ENCODE results near the gene SLC25A51. TPM values are rescaled to one million over a fixed set of nuclear protein-coding genes. Genes with fewer than 3 reads are reported as not detected.
"Not testable (repeated sequence)": the region's sequence is repeated elsewhere in the genome, so short reads cannot be mapped to it uniquely, and the experiment has no call there.

SLC25A51 gene
- total and polyA plus RNA-seq, 2 experiments from 2014 or later, result 5.3 to 22.0 TPM

GRCh38 chr9:37891042-37891441 is 12.9 kb downstream of the SLC25A51 start:
- not testable (repeated sequence) for H3K4me3 Mint-ChIP-seq; H3K36me3 ChIP-seq (ENCODE audit: insufficient read depth); H3K79me2 ChIP-seq (replicated peaks; ENCODE audit: insufficient read depth); H4K20me1 ChIP-seq (replicated peaks; ENCODE audit: insufficient read depth); H3K27me3 Mint-ChIP-seq (ENCODE audit: insufficient read depth, low read depth, poor library complexity); ATAC-seq; H3K9me3 Mint-ChIP-seq; H3K4me2 ChIP-seq; H3K9me2 ChIP-seq (ENCODE audit: insufficient read depth); H3K27me3 ChIP-seq (ENCODE audit: insufficient read depth); H3K4me1 ChIP-seq (ENCODE audit: insufficient read depth); H3K4me1 Mint-ChIP-seq; H3K27ac Mint-ChIP-seq; H3K4me3 ChIP-seq; H3K27ac ChIP-seq (ENCODE audit: low read depth); DNase-seq (ENCODE audit: low spot score); H2AFZ ChIP-seq; H3F3A ChIP-seq (replicated peaks; ENCODE audit: low read depth)
- peaks cover 51% of the 10 kb centered on the region for H3K36me3 Mint-ChIP-seq (ENCODE audit: low read depth)

DNA sequence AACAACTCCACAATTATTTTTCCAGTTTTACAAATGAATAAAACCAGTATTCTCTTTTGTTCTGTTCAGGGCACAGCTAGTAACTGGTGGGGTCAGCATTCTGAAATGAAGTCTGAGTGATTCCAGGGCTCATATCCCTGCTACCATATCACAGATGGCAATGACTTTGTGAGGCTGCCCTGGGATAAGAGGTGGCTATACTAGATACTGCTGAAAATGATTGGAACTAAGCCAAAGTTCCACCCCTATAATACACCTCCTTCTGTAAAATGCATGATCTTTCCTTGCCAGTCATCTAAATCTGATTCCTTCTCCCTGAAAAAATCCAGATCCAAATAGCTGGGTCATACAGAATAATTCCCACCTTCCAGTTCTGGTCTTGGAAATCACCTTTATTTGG is 14.4 kb downstream of the SLC25A51 start:
- Mint-ChIP-seq H3K4me1 (no peaks in the 10 kb centered on the region), H3K9me3 (no peaks in the 10 kb centered on the region), H3K4me3 (no peak overlapping the region), H3K27ac (no peak overlapping the region), H3K36me3 (ENCODE audit: low read depth) (peaks cover 41% of the 10 kb centered on the region), H3K27me3 (ENCODE audit: insufficient read depth, low read depth, poor library complexity) (no peaks in the 10 kb centered on the region)
- ATAC-seq (no peak), DNase-seq (ENCODE audit: low spot score) (no peak)
- Histone ChIP-seq H3K79me2 (replicated peaks; ENCODE audit: insufficient read depth) (no peaks in the 10 kb centered on the region), H3K4me3 (no peak overlapping the region), H3K4me2 (no peak overlapping the region), H3K9me2 (ENCODE audit: insufficient read depth) (no peaks in the 10 kb centered on the region), H4K20me1 (replicated peaks; ENCODE audit: insufficient read depth) (no peaks in the 10 kb centered on the region), H3K4me1 (ENCODE audit: insufficient read depth) (no peaks in the 10 kb centered on the region), H2AFZ (no peak overlapping the region), H3K36me3 (ENCODE audit: insufficient read depth) (peaks cover 4% of the 10 kb centered on the region; the same call in 1 of the 2 replicates), H3K27me3 (ENCODE audit: insufficient read depth) (no peaks in the 10 kb centered on the region), H3F3A (replicated peaks; ENCODE audit: low read depth) (no peaks in the 10 kb centered on the region), H3K27ac (ENCODE audit: low read depth) (no peak overlapping the region)
- TF ChIP-seq NANOG (IDR thresholded peaks at IDR 0.05; ENCODE audit: borderline replicate concordance), result no peak
- TF ChIP-seq JUNB (IDR thresholded peaks at IDR 0.05; ENCODE audit: unreplicated experiment), result no peak
- no peak for TF ChIP-seq ZNF331 (CRISPR knock-in tag; IDR thresholded peaks at IDR 0.05; ENCODE audit: low read depth)
- no peak for TF ChIP-seq ETS1 (IDR thresholded peaks at IDR 0.05)
- TF ChIP-seq CTCF (conservative IDR thresholded peaks at IDR 0.05; ENCODE audit: low read depth in 2 of 2), result no peak
- no peak for TF ChIP-seq STAT1 (IDR thresholded peaks at IDR 0.05; ENCODE audit: unreplicated experiment)
- TF ChIP-seq, protein P1, sequence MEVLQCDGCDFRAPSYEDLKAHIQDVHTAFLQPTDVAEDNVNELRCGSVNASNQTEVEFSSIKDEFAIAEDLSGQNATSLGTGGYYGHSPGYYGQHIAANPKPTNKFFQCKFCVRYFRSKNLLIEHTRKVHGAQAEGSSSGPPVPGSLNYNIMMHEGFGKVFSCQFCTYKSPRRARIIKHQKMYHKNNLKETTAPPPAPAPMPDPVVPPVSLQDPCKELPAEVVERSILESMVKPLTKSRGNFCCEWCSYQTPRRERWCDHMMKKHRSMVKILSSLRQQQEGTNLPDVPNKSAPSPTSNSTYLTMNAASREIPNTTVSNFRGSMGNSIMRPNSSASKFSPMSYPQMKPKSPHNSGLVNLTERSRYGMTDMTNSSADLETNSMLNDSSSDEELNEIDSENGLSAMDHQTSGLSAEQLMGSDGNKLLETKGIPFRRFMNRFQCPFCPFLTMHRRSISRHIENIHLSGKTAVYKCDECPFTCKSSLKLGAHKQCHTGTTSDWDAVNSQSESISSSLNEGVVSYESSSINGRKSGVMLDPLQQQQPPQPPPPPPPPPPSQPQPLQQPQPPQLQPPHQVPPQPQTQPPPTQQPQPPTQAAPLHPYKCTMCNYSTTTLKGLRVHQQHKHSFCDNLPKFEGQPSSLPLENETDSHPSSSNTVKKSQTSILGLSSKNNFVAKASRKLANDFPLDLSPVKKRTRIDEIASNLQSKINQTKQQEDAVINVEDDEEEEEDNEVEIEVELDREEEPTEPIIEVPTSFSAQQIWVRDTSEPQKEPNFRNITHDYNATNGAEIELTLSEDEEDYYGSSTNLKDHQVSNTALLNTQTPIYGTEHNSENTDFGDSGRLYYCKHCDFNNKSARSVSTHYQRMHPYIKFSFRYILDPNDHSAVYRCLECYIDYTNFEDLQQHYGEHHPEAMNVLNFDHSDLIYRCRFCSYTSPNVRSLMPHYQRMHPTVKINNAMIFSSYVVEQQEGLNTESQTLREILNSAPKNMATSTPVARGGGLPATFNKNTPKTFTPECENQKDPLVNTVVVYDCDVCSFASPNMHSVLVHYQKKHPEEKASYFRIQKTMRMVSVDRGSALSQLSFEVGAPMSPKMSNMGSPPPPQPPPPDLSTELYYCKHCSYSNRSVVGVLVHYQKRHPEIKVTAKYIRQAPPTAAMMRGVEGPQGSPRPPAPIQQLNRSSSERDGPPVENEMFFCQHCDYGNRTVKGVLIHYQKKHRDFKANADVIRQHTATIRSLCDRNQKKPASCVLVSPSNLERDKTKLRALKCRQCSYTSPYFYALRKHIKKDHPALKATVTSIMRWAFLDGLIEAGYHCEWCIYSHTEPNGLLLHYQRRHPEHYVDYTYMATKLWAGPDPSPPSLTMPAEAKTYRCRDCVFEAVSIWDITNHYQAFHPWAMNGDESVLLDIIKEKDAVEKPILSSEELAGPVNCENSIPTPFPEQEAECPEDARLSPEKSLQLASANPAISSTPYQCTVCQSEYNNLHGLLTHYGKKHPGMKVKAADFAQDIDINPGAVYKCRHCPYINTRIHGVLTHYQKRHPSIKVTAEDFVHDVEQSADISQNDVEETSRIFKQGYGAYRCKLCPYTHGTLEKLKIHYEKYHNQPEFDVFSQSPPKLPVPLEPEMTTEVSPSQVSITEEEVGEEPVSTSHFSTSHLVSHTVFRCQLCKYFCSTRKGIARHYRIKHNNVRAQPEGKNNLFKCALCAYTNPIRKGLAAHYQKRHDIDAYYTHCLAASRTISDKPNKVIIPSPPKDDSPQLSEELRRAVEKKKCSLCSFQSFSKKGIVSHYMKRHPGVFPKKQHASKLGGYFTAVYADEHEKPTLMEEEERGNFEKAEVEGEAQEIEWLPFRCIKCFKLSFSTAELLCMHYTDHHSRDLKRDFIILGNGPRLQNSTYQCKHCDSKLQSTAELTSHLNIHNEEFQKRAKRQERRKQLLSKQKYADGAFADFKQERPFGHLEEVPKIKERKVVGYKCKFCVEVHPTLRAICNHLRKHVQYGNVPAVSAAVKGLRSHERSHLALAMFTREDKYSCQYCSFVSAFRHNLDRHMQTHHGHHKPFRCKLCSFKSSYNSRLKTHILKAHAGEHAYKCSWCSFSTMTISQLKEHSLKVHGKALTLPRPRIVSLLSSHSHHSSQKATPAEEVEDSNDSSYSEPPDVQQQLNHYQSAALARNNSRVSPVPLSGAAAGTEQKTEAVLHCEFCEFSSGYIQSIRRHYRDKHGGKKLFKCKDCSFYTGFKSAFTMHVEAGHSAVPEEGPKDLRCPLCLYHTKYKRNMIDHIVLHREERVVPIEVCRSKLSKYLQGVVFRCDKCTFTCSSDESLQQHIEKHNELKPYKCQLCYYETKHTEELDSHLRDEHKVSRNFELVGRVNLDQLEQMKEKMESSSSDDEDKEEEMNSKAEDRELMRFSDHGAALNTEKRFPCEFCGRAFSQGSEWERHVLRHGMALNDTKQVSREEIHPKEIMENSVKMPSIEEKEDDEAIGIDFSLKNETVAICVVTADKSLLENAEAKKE (CRISPR knock-in tag; IDR thresholded peaks at IDR 0.05), result no peak
- no peak for TF ChIP-seq EZH2phosphoT487 (IDR thresholded peaks at IDR 0.05; ENCODE audit: unreplicated experiment)
- no peak for TF ChIP-seq ZNF114 (CRISPR knock-in tag; IDR thresholded peaks at IDR 0.05)
- no peak for TF ChIP-seq POLR2AphosphoS5 (IDR thresholded peaks at IDR 0.05; ENCODE audit: low read depth)
- TF ChIP-seq CREB1 (CRISPR knock-in tag; IDR thresholded peaks at IDR 0.05; ENCODE audit: low read depth), result no peak

Measured in GM23338 (cell line).